ENCODE data around the gene CACNB1. TPM values are rescaled to one million over a fixed set of nuclear protein-coding genes. Genes with fewer than 3 reads are reported as not detected.

The CACNB1 gene
- total RNA-seq, 1 experiment from 2014 or later: 20.0 TPM

DNA sequence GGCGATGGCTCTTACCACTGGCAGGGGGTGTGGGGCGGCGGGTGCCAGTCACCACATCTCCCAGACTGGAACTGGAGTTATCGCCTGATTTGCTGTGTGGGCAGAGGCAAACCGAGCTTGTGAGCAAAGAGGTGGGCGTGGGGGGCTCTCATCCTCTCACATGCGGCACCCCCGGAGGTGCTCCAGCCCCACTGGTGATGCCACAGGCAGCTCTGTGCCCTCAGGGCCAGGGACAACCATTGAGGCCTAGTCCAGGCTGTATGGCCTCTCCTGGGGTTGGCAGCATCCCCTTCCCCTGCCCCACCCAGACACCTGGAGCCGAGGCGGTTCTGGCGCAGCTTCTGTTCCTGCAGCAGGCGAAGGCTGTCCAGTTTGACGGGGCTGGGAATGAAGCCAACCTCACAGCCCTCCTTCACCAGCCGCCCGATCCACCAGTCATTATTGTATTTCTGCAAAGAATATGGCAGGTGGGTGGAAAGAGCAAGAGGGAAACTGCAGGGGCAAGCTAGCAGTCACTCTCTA, 10.9 kb downstream of the CACNB1 start:
- no peaks in the 10 kb centered on the region for H3K27me3 ChIP-seq (ENCODE audit: insufficient read depth, low read length)
- no peak overlapping the region for H3K27ac Mint-ChIP-seq

More for the DNA sequence above, 10.9 kb downstream of the CACNB1 start:
- Histone ChIP-seq H4K5ac (ENCODE audit: insufficient read length, low read depth, low read length) (no peak overlapping the region), H4K8ac (replicated peaks; ENCODE audit: insufficient read length, low read depth, low read length) (no peak overlapping the region), H2BK20ac (ENCODE audit: low read depth, low read length, poor library complexity, severe bottlenecking) (no peak overlapping the region), H4K20me1 (ENCODE audit: control insufficient read depth, insufficient read depth, insufficient read length) (no peaks in the 10 kb centered on the region), H4K91ac (ENCODE audit: insufficient read length, low read depth, low read length) (no peak overlapping the region), H3K79me1 (ENCODE audit: insufficient read depth, low read depth, low read length, poor library complexity, severe bottlenecking) (no peaks in the 10 kb centered on the region), H3T11ph (ENCODE audit: low read length) (no peak overlapping the region), H2AK5ac (ENCODE audit: insufficient read length, low read length) (no peak overlapping the region), H3K4me2 (ENCODE audit: insufficient read depth, insufficient read length, low read length) (no peak overlapping the region), H3K9me3 (ENCODE audit: control insufficient read depth, low read depth, low read length) (no peaks in the 10 kb centered on the region), H3K9ac (ENCODE audit: extremely low read depth, insufficient read length, low read length) (no peak overlapping the region), H3K14ac (ENCODE audit: insufficient read depth, low read length) (no peak overlapping the region), H3K4ac (ENCODE audit: low read depth, low read length) (no peak overlapping the region), H3K56ac (ENCODE audit: insufficient read length, low read depth, low read length) (no peak overlapping the region), H2BK5ac (ENCODE audit: insufficient read length, low read length) (no peak overlapping the region), H3K23ac (ENCODE audit: insufficient read length, low read depth, low read length) (no peak overlapping the region), H2BK120ac (ENCODE audit: low read depth, low read length, poor library complexity, severe bottlenecking) (no peak overlapping the region), H2BK12ac (ENCODE audit: insufficient read length, low read depth, low read length) (no peak overlapping the region), H3K4me1 (ENCODE audit: insufficient read depth, low read length) (no peaks in the 10 kb centered on the region), H3K23me2 (ENCODE audit: insufficient read length, low read depth, low read length, poor library complexity, severe bottlenecking) (no peaks in the 10 kb centered on the region), H3K18ac (ENCODE audit: insufficient read length, low read depth, low read length) (no peak overlapping the region), H3K79me2 (ENCODE audit: insufficient read depth, low read length) (no peaks in the 10 kb centered on the region), H2AFZ (ENCODE audit: low read length) (no peak overlapping the region), H3K27ac (ENCODE audit: insufficient read length, low read depth, low read length) (no peak overlapping the region), H2BK15ac (ENCODE audit: low read depth, low read length) (no peak overlapping the region)
- Mint-ChIP-seq H3K36me3 (ENCODE audit: insufficient read depth in 1 of 3, low read depth in 3 of 3) (peaks cover 20 to 63% (median 44%) of the 10 kb centered on the region in 3 experiments; a peak in 6 of 7 replicates), H3K9me3 (no peaks in the 10 kb centered on the region), H3K4me3 (no peak overlapping the region), H3K4me1 (no peaks in the 10 kb centered on the region), H3K27me3 (ENCODE audit: low read depth) (no peaks in the 10 kb centered on the region)
- DNase-seq: no peak
- WGBS (ENCODE audit: extremely low coverage, insufficient read length, low lambda C conversion rate): no CpG with 5 or more reads among the region's 15 CpGs
- no peak for TF ChIP-seq CTCF (conservative IDR thresholded peaks at IDR 0.05)

Measured in H9 (cell line).